Tibial nerve (tissue), 4 donors: ENCODE results near the gene ATP8A1.

ENCODE experiments used
- EP300 ChIP-seq, 2 donors: sonication (generic); formaldehyde crosslinking; IDR thresholded peaks; one replicate each; pipeline ENCODE4 v1.6.1; 2017; ENCODE audit warnings: antibody characterized with exemption in 2 of 2, mild to moderate bottlenecking in 1 of 2
- POLR2A ChIP-seq, 2 donors: fragments of 450-650 bp; IDR thresholded peaks; one replicate each; pipeline ENCODE4 v1.6.1; 2017; ENCODE audit warnings: antibody characterized with exemption in 2 of 2, mild to moderate bottlenecking in 2 of 2, moderate library complexity in 2 of 2
- TF ChIP-seq, protein P1 (sequence below), 5 experiments: fragments of 200-600 bp in 3 of 5; fragments of 450-650 bp in 2 of 5; sonication (generic) in 3 of 5; IDR thresholded peaks; one replicate each; pipeline ENCODE4 v1.5.1; 2016 to 2019; ENCODE audit warnings: antibody characterized with exemption in 5 of 5, mild to moderate bottlenecking in 3 of 5, moderate library complexity in 2 of 5

DNA sequence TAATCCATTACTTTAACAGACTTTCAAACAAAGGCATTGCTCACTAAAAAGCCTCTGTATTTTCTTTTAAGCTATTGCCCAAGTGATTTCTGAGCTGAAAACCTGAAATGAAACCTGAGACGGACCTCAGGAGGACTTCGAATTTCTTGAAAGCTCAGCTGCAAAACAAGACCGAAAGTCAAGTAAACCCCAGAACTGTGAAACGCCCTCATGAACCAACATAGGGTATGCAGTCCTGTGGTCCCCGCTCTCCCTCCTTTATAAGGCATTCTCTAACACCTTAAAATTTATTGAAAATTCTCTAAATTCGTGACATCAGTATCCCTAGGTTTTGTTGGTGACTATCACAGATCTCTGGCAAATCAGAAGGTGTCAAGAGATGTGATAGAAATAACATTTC lies 167.8 kb downstream of the ATP8A1 start:
- TF ChIP-seq, protein P1, sequence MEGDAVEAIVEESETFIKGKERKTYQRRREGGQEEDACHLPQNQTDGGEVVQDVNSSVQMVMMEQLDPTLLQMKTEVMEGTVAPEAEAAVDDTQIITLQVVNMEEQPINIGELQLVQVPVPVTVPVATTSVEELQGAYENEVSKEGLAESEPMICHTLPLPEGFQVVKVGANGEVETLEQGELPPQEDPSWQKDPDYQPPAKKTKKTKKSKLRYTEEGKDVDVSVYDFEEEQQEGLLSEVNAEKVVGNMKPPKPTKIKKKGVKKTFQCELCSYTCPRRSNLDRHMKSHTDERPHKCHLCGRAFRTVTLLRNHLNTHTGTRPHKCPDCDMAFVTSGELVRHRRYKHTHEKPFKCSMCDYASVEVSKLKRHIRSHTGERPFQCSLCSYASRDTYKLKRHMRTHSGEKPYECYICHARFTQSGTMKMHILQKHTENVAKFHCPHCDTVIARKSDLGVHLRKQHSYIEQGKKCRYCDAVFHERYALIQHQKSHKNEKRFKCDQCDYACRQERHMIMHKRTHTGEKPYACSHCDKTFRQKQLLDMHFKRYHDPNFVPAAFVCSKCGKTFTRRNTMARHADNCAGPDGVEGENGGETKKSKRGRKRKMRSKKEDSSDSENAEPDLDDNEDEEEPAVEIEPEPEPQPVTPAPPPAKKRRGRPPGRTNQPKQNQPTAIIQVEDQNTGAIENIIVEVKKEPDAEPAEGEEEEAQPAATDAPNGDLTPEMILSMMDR (IDR thresholded peaks at IDR 0.05): no peak
- TF ChIP-seq POLR2A (IDR thresholded peaks at IDR 0.05): no peak
- no peak for TF ChIP-seq EP300 (IDR thresholded peaks at IDR 0.05)
